Right atrium auricular region (tissue), 2 donors: Measurements from ENCODE around the gene CTAG1B. TPM values are rescaled to one million over a fixed set of nuclear protein-coding genes. Genes with fewer than 3 reads are reported as not detected.
"Not testable (repeated sequence)": the region's sequence is repeated elsewhere in the genome, so short reads cannot be mapped to it uniquely, and the experiment has no call there.

Source experiments
- DNase-seq: peaks from one replicate; pipeline ENCODE4 v3.0.0-alpha.2; 2019; ENCODE audit warnings: low spot score
- H3K27ac ChIP-seq, 2 donors: fragments of 200-600 bp; sonication (generic); 1 replicate in 1 of 2; 2 replicates in 1 of 2; pipeline ENCODE4 v1.5.1; 2016 to 2019
- H3K27me3 ChIP-seq, 2 donors: fragments of 200-600 bp; sonication (generic); one replicate each; pipeline versions ENCODE4 v1.5.1 to v1.6.0; 2017 to 2019
- H3K36me3 ChIP-seq: fragments of 200-600 bp; sonication (generic); one replicate; pipeline ENCODE4 v1.5.1; 2016
- H3K4me1 ChIP-seq, 2 donors: fragments of 200-600 bp; sonication (generic); one replicate each; pipeline versions ENCODE4 v1.5.1 to v1.6.0; 2017 to 2019
- H3K4me3 ChIP-seq, 2 donors: fragments of 200-600 bp; sonication (generic); 1 replicate in 1 of 2; 2 replicates in 1 of 2; pipeline ENCODE4 v1.5.1; 2017 to 2019; ENCODE audit warnings: mild to moderate bottlenecking in 1 of 2, moderate library complexity in 1 of 2
- H3K9me3 ChIP-seq, 2 donors: fragments of 200-600 bp; sonication (generic); one replicate each; pipeline ENCODE4 v1.5.1; 2019
- CTCF ChIP-seq, 2 donors: fragments of 200-600 bp; sonication (generic); IDR thresholded peaks; one replicate each; pipeline ENCODE4 v1.5.1; 2019; ENCODE audit warnings: antibody characterized with exemption in 2 of 2
- total RNA-seq, 2 donors: library from RNA; depleted of rRNA; stranded (reverse); fragments of >200 nt; gene quantifications; one replicate each; pipeline ENCODE4 v1.1.0, GENCODE V29; 2016

The CTAG1B gene
- not detected for total RNA-seq

GRCh38 chrX:154619182-154619581, at the start of gene CTAG1B:
TSS of gene CTAG1B (minus strand) at chrX:154619282. CDS start at chrX:154619218, 64 bp downstream.
- not testable (repeated sequence) for H3K36me3 ChIP-seq, H3K27me3 ChIP-seq, H3K4me1 ChIP-seq, DNase-seq, H3K27ac ChIP-seq, H3K4me3 ChIP-seq, H3K9me3 ChIP-seq

- Histone ChIP-seq H3K4me3 (no peak overlapping the region), H3K36me3 (no peaks in the 10 kb centered on the region), H3K27me3 (no peaks in the 10 kb centered on the region), H3K4me1 (no peaks in the 10 kb centered on the region), H3K27ac (no peak overlapping the region), H3K9me3 (peaks cover 0 to 7% of the 10 kb centered on the region in 2 donors)
- DNase-seq: no peak
- TF ChIP-seq CTCF (IDR thresholded peaks at IDR 0.05): no peak
Observed at GRCh38 chrX:154661899-154662298, 42.8 kb upstream of the CTAG1B start.

DNA sequence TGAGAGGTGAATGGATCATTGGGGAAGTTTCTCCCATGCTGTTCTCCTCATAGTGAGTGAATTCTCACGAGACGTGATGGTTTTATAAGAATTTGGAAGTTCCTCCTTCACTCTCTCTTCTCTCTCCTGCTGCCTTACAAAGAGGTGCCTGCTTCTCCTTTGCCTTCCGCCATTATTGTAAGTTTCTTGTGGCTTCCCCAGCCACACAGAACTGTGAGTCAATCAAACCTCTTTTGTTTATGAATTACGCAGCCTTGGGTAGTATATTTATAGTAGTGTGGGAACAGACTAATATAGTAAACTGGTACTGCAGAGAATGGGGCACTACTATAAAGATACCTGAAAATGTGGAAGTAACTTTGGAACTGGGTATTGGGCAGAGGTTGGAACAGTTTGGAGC, 42.1 kb upstream of the CTAG1B start:
- no peaks in the 10 kb centered on the region for H3K36me3 ChIP-seq
- H3K4me3 ChIP-seq: no peak overlapping the region
- H3K4me1 ChIP-seq: no peaks in the 10 kb centered on the region
- DNase-seq: no peak
- TF ChIP-seq CTCF (IDR thresholded peaks at IDR 0.05): no peak
- no peak overlapping the region for H3K27ac ChIP-seq
- H3K27me3 ChIP-seq: no peaks in the 10 kb centered on the region
- peaks cover 0 to 7% of the 10 kb centered on the region in 2 donors for H3K9me3 ChIP-seq

DNA sequence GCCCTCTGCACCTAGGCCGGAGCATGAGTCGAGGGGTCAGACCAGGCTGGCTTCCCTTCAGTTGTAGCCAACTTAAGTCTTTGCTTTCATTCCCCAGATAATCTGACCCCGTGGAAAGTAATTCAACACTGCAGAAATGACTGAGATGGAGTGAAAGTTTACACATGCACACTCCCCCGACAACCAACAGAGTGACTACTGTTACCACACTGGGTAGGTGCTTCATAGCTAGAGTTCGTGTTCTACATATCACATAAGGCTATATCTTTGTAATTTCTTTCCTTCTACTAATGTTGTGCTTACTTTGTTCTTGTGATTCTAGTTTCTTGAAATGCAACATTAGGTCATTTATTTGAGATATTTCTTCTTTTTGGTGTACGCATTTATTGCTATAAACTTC, 41.5 kb upstream of the CTAG1B start:
- H3K4me3 ChIP-seq: no peak overlapping the region
- H3K27me3 ChIP-seq: no peaks in the 10 kb centered on the region
- no peak overlapping the region for H3K27ac ChIP-seq
- no peaks in the 10 kb centered on the region for H3K4me1 ChIP-seq
- H3K9me3 ChIP-seq: peaks cover 0 to 7% of the 10 kb centered on the region in 2 donors
- no peaks in the 10 kb centered on the region for H3K36me3 ChIP-seq
- no peak for DNase-seq
- TF ChIP-seq CTCF (IDR thresholded peaks at IDR 0.05): no peak

DNA sequence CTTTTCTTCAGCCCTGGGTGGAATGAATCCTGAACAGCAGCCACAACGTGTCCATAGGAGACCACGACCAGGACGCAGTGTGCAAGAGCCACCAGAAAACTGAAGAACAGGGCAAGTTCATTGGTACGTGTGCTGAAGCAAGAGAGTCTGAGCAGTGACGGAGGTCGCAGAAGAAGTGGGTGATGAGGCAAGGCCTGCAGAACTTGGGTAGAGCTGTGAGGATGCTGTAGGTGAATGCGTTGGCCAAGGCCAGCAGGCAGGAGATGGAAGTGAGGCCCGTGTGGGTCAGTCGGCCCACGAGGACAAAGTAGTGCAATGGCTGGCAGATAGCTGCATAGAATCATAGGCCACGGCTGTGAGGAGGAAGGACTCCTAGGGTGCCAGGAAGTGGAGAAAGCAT, 39.9 kb upstream of the CTAG1B start:
- Histone ChIP-seq H3K4me1 (no peaks in the 10 kb centered on the region), H3K27ac (no peak overlapping the region), H3K27me3 (no peaks in the 10 kb centered on the region), H3K36me3 (no peaks in the 10 kb centered on the region), H3K9me3 (no peaks in the 10 kb centered on the region), H3K4me3 (no peak overlapping the region)
- TF ChIP-seq CTCF (IDR thresholded peaks at IDR 0.05): no peak
- no peak for DNase-seq

DNA sequence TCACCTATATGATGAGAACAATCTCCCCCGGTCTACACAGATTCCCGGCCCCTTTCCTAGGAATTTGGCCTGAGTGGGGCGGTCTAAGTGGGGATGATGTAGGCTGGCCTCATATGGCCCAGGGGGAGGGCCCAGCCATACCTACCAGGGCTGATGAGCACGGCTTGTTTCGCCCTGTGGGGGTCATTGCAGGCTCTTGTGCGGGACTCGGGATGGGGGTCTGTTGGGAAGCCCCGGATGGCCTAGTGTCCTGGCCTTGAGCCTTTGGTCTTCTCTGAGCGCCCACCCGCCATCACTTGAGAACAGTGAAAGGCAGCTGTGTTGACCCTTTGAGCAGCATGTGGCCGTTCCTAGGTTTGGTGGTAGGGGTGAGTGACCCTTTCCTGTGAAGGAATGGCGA, 39.1 kb upstream of the CTAG1B start:
- no peaks in the 10 kb centered on the region for H3K36me3 ChIP-seq
- DNase-seq: no peak
- no peaks in the 10 kb centered on the region for H3K4me1 ChIP-seq
- no peak overlapping the region for H3K27ac ChIP-seq
- H3K27me3 ChIP-seq: no peaks in the 10 kb centered on the region
- H3K9me3 ChIP-seq: no peaks in the 10 kb centered on the region
- no peak overlapping the region for H3K4me3 ChIP-seq
- no peak for TF ChIP-seq CTCF (IDR thresholded peaks at IDR 0.05)
